ENCODE results near the gene WNK2. TPM values are rescaled to one million over a fixed set of nuclear protein-coding genes. Genes with fewer than 3 reads are reported as not detected.

Gene WNK2
- total and polyA plus RNA-seq, 2 experiments from 2014 or later: 34.5 to 92.2 TPM

DNA sequence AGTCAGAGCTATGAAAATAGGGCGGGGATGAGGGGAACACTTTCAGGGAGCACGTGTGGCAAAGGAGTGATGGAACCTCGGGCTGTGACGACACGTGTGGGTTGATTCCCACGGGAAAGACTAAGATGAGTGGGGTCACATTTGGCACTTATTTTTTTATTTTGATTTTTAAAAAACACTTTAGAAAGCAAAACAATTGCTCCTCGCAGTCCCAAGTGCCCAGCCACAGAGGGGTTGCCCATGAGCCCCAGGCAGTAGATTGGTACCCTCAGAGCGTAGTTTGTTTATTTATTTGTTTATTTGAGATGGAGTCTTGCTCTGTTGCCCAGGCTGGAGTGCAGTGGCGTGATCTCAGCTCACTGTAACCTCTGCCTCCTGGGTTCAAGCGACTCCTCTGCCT lies 69.7 kb downstream of the WNK2 start:
- Histone ChIP-seq H3K9me3 (ENCODE audit: low read depth) (no peaks in the 10 kb centered on the region), H3K4me1 (ENCODE audit: low read depth) (no peaks in the 10 kb centered on the region), H3K27ac (no peak overlapping the region), H3K27me3 (no peaks in the 10 kb centered on the region), H3K36me3 (no peaks in the 10 kb centered on the region), H3K4me3 (no peak overlapping the region)
- DNase-seq (ENCODE audit: low read depth in 1 of 2, low spot score in 1 of 2): no peak
- TF ChIP-seq, protein P1, sequence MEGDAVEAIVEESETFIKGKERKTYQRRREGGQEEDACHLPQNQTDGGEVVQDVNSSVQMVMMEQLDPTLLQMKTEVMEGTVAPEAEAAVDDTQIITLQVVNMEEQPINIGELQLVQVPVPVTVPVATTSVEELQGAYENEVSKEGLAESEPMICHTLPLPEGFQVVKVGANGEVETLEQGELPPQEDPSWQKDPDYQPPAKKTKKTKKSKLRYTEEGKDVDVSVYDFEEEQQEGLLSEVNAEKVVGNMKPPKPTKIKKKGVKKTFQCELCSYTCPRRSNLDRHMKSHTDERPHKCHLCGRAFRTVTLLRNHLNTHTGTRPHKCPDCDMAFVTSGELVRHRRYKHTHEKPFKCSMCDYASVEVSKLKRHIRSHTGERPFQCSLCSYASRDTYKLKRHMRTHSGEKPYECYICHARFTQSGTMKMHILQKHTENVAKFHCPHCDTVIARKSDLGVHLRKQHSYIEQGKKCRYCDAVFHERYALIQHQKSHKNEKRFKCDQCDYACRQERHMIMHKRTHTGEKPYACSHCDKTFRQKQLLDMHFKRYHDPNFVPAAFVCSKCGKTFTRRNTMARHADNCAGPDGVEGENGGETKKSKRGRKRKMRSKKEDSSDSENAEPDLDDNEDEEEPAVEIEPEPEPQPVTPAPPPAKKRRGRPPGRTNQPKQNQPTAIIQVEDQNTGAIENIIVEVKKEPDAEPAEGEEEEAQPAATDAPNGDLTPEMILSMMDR (IDR thresholded peaks at IDR 0.05; ENCODE audit: low read depth, low read length): no peak

DNA sequence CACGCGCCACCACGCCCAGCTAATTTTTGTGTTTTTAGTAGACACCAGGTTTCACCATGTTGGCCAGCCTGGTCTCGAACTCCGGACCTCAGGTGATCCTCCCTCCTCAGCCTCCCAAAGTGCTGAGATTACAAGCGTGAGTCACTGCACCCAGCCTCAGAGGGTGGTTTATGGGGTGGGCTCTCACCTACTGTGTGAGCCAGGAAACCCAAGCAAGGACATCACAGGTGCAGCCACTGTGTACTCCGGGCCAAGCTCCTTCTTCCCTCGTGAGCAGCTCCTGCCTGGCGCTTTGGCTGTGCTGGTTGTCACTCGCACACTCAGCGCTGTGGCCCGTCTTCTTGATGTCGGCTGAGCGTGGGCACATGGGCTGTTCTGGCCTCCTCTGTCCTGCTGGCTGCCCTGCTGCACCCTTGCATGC lies 70.1 kb downstream of the WNK2 start:
- Histone ChIP-seq H3K9me3 (ENCODE audit: low read depth) (no peaks in the 10 kb centered on the region), H3K27ac (no peak overlapping the region), H3K4me3 (no peak overlapping the region), H3K27me3 (no peaks in the 10 kb centered on the region), H3K4me1 (ENCODE audit: low read depth) (no peaks in the 10 kb centered on the region), H3K36me3 (no peaks in the 10 kb centered on the region)
- TF ChIP-seq, protein P1 (IDR thresholded peaks at IDR 0.05; ENCODE audit: low read depth, low read length): no peak
- no peak for DNase-seq (ENCODE audit: low read depth in 1 of 2, low spot score in 1 of 2)

DNA sequence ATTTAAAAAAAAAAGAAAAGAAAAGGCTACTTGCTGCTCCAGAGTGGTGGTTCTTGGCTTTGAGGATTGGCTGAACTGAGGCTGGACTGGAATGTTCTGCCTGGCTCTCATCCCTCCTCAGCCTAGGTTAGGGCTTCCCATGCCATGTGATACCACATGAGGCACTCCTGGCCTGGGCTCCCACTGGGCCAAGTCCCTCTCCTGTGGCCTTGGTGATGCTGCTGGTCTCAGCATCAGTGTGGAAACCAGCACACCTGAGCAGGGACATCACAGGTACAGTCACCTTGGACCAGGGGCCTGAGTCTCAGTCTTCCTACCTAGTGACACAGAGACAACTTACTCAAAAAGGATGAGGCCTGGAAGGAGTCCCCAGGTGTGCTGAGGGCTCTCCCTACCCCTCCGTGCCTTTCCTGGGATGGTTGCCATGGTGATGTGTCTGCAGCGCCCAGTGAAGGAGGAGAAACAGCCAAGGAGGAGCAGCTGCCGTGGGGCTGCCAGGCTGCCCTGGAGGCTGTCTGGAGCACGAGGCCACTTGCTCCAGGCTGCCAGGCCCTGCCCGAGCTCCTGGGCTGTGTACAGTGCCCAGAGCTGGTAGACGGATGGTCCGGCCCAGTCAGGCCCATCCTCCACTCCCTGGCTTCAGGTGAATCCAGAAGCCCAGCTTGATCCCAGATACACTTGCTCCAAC lies 71.0 kb downstream of the WNK2 start:
- no peaks in the 10 kb centered on the region for H3K4me1 ChIP-seq (ENCODE audit: low read depth)
- H3K27ac ChIP-seq: no peak overlapping the region
- no peaks in the 10 kb centered on the region for H3K36me3 ChIP-seq
- H3K27me3 ChIP-seq: no peaks in the 10 kb centered on the region
- TF ChIP-seq, protein P1 (IDR thresholded peaks at IDR 0.05; ENCODE audit: low read depth, low read length): no peak
- H3K9me3 ChIP-seq (ENCODE audit: low read depth): no peaks in the 10 kb centered on the region
- no peak for DNase-seq (ENCODE audit: low read depth in 1 of 2, low spot score in 1 of 2)
- no peak overlapping the region for H3K4me3 ChIP-seq

DNA sequence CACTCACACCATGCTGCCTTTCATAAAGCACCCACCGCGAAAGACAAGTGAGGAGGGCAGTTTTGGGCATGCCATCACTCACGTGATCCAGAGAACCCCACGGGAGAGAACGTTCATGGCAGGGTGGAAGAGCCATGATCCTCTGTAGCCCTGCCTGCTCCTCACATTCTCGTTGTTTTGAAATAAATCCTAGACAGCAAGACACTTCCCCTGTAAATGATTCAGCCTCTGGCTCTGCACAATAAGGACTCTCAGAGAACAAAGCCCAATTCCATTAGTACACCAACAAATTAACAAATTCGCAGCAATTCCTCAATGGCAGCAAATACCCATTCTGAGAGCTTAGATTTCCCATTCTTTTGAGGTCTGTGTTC lies 71.5 kb downstream of the WNK2 start:
- H3K27ac ChIP-seq: no peak overlapping the region
- H3K4me1 ChIP-seq (ENCODE audit: low read depth): no peaks in the 10 kb centered on the region
- TF ChIP-seq, protein P1 (IDR thresholded peaks at IDR 0.05; ENCODE audit: low read depth, low read length): no peak
- no peaks in the 10 kb centered on the region for H3K36me3 ChIP-seq
- H3K27me3 ChIP-seq: no peaks in the 10 kb centered on the region
- H3K4me3 ChIP-seq: no peak overlapping the region
- H3K9me3 ChIP-seq (ENCODE audit: low read depth): no peaks in the 10 kb centered on the region
- no peak for DNase-seq (ENCODE audit: low read depth in 1 of 2, low spot score in 1 of 2)

DNA sequence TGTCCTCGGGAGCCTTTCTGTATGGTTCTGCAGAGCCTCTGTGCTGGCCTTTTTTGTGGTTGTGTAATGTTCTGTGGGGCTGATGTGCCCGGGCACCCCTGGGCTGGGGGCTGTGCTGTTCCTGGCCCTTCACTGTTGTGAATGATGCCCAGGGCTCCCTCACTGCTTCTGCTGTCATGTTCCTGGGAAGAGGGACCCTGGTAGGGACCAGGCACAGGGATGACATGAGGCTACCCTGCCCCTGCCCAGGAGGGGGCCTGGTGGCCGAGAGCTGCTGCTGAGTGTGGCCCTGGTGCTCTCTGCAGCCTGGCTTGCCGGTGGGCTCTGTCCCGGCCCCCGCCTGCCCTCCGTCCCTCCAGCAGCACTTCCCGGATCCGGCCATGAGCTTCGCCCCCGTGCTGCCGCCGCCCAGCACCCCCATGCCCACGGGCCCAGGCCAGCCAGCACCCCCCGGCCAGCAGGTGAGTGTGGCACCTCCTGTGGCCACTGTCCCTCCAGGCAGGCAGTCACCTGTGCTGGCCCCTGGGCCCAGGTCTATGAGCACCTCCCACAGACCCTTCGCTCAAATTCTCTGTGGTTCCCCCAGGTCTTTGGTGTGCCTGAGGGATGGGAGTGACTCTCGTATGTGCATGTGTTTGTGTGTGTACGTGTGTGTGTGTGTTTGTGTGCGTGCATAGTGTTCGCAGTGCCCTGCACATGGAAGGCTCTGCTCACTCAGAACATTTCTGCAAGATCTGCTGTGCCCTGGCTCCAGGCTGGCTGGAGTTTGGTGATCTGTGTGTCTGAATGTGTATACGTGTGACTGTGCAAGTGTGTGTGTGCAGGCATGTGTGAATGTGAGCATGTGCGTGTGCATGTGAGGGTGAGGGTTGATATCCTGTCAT lies 72.3 kb downstream of the WNK2 start:
- Histone ChIP-seq H3K4me1 (ENCODE audit: low read depth) (no peaks in the 10 kb centered on the region), H3K4me3 (no peak overlapping the region), H3K27me3 (no peaks in the 10 kb centered on the region), H3K36me3 (no peaks in the 10 kb centered on the region), H3K27ac (no peak overlapping the region), H3K9me3 (ENCODE audit: low read depth) (no peaks in the 10 kb centered on the region)
- TF ChIP-seq, protein P1 (IDR thresholded peaks at IDR 0.05; ENCODE audit: low read depth, low read length): no peak
- DNase-seq (ENCODE audit: low read depth in 1 of 2, low spot score in 1 of 2): no peak

All from cardiac muscle cell (in vitro differentiated cells and primary cell).